Panc1 (cell line): ENCODE measurements around the gene MADCAM1.

Experiments used
- CTCF ChIP-seq: fragments of 450-650 bp; IDR thresholded peaks from 2 replicates; pipeline ENCODE4 v1.5.1; 2017; ENCODE audit warnings: mild to moderate bottlenecking
- REST ChIP-seq, 2 experiments: IDR thresholded peaks; 2 replicates each; pipeline ENCODE4 v1.6.1; 2011 to 2012; ENCODE audit warnings: low read depth in 2 of 2, control low read depth in 1 of 2, low read length in 1 of 2, mild to moderate bottlenecking in 1 of 2, moderate library complexity in 1 of 2; ENCODE audit not compliant: insufficient read depth in 1 of 2

- no peak for TF ChIP-seq CTCF
- TF ChIP-seq REST (IDR thresholded peaks at IDR 0.05; ENCODE audit: insufficient read depth in 1 of 2, low read depth in 2 of 2, low read length in 1 of 2) = no peak
Measured at GRCh38 chr19:485583-486236, 10.6 kb upstream of the MADCAM1 start.
